Natural killer cell (primary cell): ENCODE measurements around the gene XRCC4. TPM values are rescaled to one million over a fixed set of nuclear protein-coding genes. Genes with fewer than 3 reads are reported as not detected.

Source experiments
- ATAC-seq, 3 donors: fragments of 150-1000 bp in 2 of 3; fragments of 200-7000 bp in 1 of 3; cut with Tn5 transposase; 1 replicate in 1 of 3; 2 replicates in 2 of 3; pipeline ENCODE4 v1.10.0; 2021; ENCODE audit warnings: mild to moderate bottlenecking in 2 of 3, moderate library complexity in 2 of 3
- DNase-seq, 2 donors: peaks; one replicate each; pipeline versions ENCODE4 v3.0.0 to v3.0.0-alpha.2; 2013 to 2021; ENCODE audit warnings: mixed read lengths in 1 of 2
- H3K27ac ChIP-seq: one replicate; pipeline ENCODE4 v1.5.1; 2013; ENCODE audit warnings: mild to moderate bottlenecking, low read length
- H3K27me3 ChIP-seq: one replicate; pipeline ENCODE4 v1.6.1; 2013; ENCODE audit warnings: low read length; ENCODE audit not compliant: control insufficient read depth, insufficient read depth
- H3K36me3 ChIP-seq: one replicate; pipeline ENCODE4 v1.6.1; 2013; ENCODE audit warnings: low read length; ENCODE audit not compliant: control insufficient read depth, insufficient read depth
- H3K4me1 ChIP-seq: one replicate; pipeline ENCODE4 v1.6.1; 2013; ENCODE audit warnings: low read length; ENCODE audit not compliant: control insufficient read depth, insufficient read depth
- H3K4me3 ChIP-seq: one replicate; pipeline ENCODE4 v1.5.1; 2013; ENCODE audit warnings: low read length
- H3K9me3 ChIP-seq: one replicate; pipeline ENCODE4 v1.6.1; 2013; ENCODE audit warnings: low read length; ENCODE audit not compliant: control insufficient read depth, insufficient read depth
- H3K27ac Mint-ChIP-seq, 2 donors: one replicate each; pipeline ENCODE4 v1.8.0; 2022; ENCODE audit warnings: mild to moderate bottlenecking in 2 of 2, mixed read lengths in 2 of 2, moderate library complexity in 1 of 2
- H3K27me3 Mint-ChIP-seq, 2 donors: one replicate each; pipeline ENCODE4 v1.8.0; 2022; ENCODE audit warnings: low read depth in 2 of 2, mixed read lengths in 2 of 2
- H3K36me3 Mint-ChIP-seq: one replicate; pipeline ENCODE4 v1.8.0; 2022; ENCODE audit warnings: mixed read lengths
- H3K4me1 Mint-ChIP-seq, 2 donors: one replicate each; pipeline ENCODE4 v1.8.0; 2022; ENCODE audit warnings: mixed read lengths in 2 of 2
- H3K4me3 Mint-ChIP-seq: one replicate; pipeline ENCODE4 v1.8.0; 2022; ENCODE audit warnings: mild to moderate bottlenecking, moderate library complexity, mixed read lengths
- H3K9me3 Mint-ChIP-seq, 2 donors: one replicate each; pipeline ENCODE4 v1.8.0; 2022; ENCODE audit warnings: mixed read lengths in 2 of 2
- CTCF ChIP-seq: fragments of 200-600 bp; IDR thresholded peaks from one replicate; pipeline ENCODE4 v1.8.0; 2022; ENCODE audit warnings: antibody characterized with exemption
- WGBS: methylation state at CpG from one replicate; pipeline ENCODE4 v1.1.7; 2013; ENCODE audit warnings: missing lambda C conversion rate; ENCODE audit not compliant: insufficient coverage; 5-methylcytosine and 5-hydroxymethylcytosine counted together
- intact Hi-C: fragments of 100-400 bp; cut with micrococcal nuclease; formaldehyde crosslinking; loops from one replicate; pipeline ENCODE4 v1.14.2; 2022
- total RNA-seq, 4 donors: library from RNA; stranded (reverse); fragments of 120-200 nt in 1 of 4; gene quantifications; one replicate each; pipeline versions ENCODE4 v1.2.3 to v1.2.4, GENCODE V29; 2013 to 2022

XRCC4 gene
- total RNA-seq, 3 donors from 2014 or later (not counting 1 experiment from before 2014, with no cell fraction given), result 6.0 to 8.6 (median 7.0) TPM

GRCh38 chr5:83387041-83387440 is 309.7 kb downstream of the XRCC4 start:
- peaks cover 2 to 3% of the 10 kb centered on the region in 2 donors for H3K9me3 Mint-ChIP-seq
- Histone ChIP-seq H3K4me3 (no peak overlapping the region), H3K36me3 (no peaks in the 10 kb centered on the region), H3K4me1 (no peaks in the 10 kb centered on the region), H3K27me3 (no peaks in the 10 kb centered on the region), H3K27ac (no peak overlapping the region), H3K9me3 (no peaks in the 10 kb centered on the region)
- DNase-seq, result no peak
- no peak for ATAC-seq
- H3K4me1 Mint-ChIP-seq, result no peaks in the 10 kb centered on the region
- no peak overlapping the region for H3K27ac Mint-ChIP-seq
- H3K4me3 Mint-ChIP-seq, result no peak overlapping the region
- intact Hi-C loops, result no loop called here
- no peak for TF ChIP-seq CTCF
- no peaks in the 10 kb centered on the region for H3K27me3 Mint-ChIP-seq
- WGBS, result 85% methylated on average over 1 of the region's 2 CpGs
- no peaks in the 10 kb centered on the region for H3K36me3 Mint-ChIP-seq

- Mint-ChIP-seq H3K4me1 (no peaks in the 10 kb centered on the region), H3K4me3 (no peak overlapping the region), H3K36me3 (no peaks in the 10 kb centered on the region), H3K9me3 (no peaks in the 10 kb centered on the region), H3K27ac (no peak overlapping the region), H3K27me3 (no peaks in the 10 kb centered on the region)
- Histone ChIP-seq H3K27me3 (no peaks in the 10 kb centered on the region), H3K36me3 (no peaks in the 10 kb centered on the region), H3K27ac (no peak overlapping the region), H3K9me3 (no peaks in the 10 kb centered on the region), H3K4me1 (no peaks in the 10 kb centered on the region), H3K4me3 (no peak overlapping the region)
- no peak for ATAC-seq
- DNase-seq, result no peak
- no peak for TF ChIP-seq CTCF
- intact Hi-C loops, result no loop called here
Measured at GRCh38 chr5:83388608-83389007, 311.3 kb downstream of the XRCC4 start.

- Histone ChIP-seq H3K27me3 (no peaks in the 10 kb centered on the region), H3K9me3 (no peaks in the 10 kb centered on the region), H3K4me1 (no peaks in the 10 kb centered on the region), H3K27ac (no peak overlapping the region), H3K36me3 (no peaks in the 10 kb centered on the region), H3K4me3 (no peak overlapping the region)
- 91% methylated on average over 6 of the region's 9 CpGs for WGBS
- DNase-seq (no peak), ATAC-seq (no peak)
- Mint-ChIP-seq H3K4me3 (no peak overlapping the region), H3K27me3 (no peaks in the 10 kb centered on the region), H3K27ac (no peak overlapping the region), H3K9me3 (no peaks in the 10 kb centered on the region), H3K36me3 (no peaks in the 10 kb centered on the region), H3K4me1 (no peaks in the 10 kb centered on the region)
- intact Hi-C loops, result no loop called here
- TF ChIP-seq CTCF, result no peak
Measured at GRCh38 chr5:83392766-83393503, 315.6 kb downstream of the XRCC4 start.

GRCh38 chr5:83393504-83393866 is 316.1 kb downstream of the XRCC4 start:
- no peaks in the 10 kb centered on the region for H3K9me3 ChIP-seq
- TF ChIP-seq CTCF, result no peak
- Mint-ChIP-seq H3K27me3 (no peaks in the 10 kb centered on the region), H3K36me3 (no peaks in the 10 kb centered on the region), H3K4me1 (no peaks in the 10 kb centered on the region), H3K9me3 (no peaks in the 10 kb centered on the region), H3K4me3 (no peak overlapping the region), H3K27ac (no peak overlapping the region)
- no peaks in the 10 kb centered on the region for H3K27me3 ChIP-seq
- no peak for DNase-seq
- H3K4me1 ChIP-seq, result no peaks in the 10 kb centered on the region
- no peak overlapping the region for H3K4me3 ChIP-seq
- H3K36me3 ChIP-seq, result no peaks in the 10 kb centered on the region
- no peak for ATAC-seq
- WGBS, result 100% methylated on average over 1 of the region's 1 CpG
- intact Hi-C loops, result no loop called here
- H3K27ac ChIP-seq, result no peak overlapping the region
